H1 (cell line): Measurements from ENCODE around the gene SCAMP5. TPM values are rescaled to one million over a fixed set of nuclear protein-coding genes. Genes with fewer than 3 reads are reported as not detected.

Experiments
- CTCF ChIA-PET: fragments of 300-600 bp; sonication (Branson Sonifier 250); formaldehyde crosslinking; loops from one replicate; lab custom pipeline; 2021; ENCODE audit not compliant: partially characterized antibody; lab: Charles Lee
- POLR2A ChIA-PET: fragments of 300-600 bp; sonication (Branson Sonifier 250); formaldehyde crosslinking; loops from one replicate; lab custom pipeline; 2021; ENCODE audit warnings: inconsistent platforms; ENCODE audit not compliant: partially characterized antibody; lab: Charles Lee
- DNase-seq, 2 experiments: peaks; one replicate each; pipeline versions ENCODE4 v3.0.0 to v3.0.0-alpha.2; 2010 to 2022; ENCODE audit warnings: low spot score in 2 of 2, low read depth in 1 of 2, mixed read lengths in 1 of 2
- FAIRE-seq: peaks from 2 replicates; lab custom pipeline; 2011; peaks lifted over from hg19 to GRCh38; lab: Jason Lieb, UNC
- H2AFZ ChIP-seq: 2 replicates; pipeline ENCODE4 v1.8.1; 2012; ENCODE audit warnings: low read length, inconsistent platforms
- H2AK5ac ChIP-seq: 2 replicates; pipeline ENCODE4 v1.6.1; 2013; ENCODE audit warnings: low read depth, low read length
- H2BK120ac ChIP-seq: replicated peaks from 2 replicates; pipeline ENCODE3; 2013; ENCODE audit warnings: low read depth, low read length, inconsistent platforms
- H2BK12ac ChIP-seq: 2 replicates; pipeline ENCODE4 v1.6.1; 2013; ENCODE audit warnings: low read depth, low read length
- H2BK15ac ChIP-seq: 2 replicates; pipeline ENCODE4 v1.6.1; 2013; ENCODE audit warnings: low read length
- H2BK20ac ChIP-seq: 2 replicates; pipeline ENCODE4 v1.6.1; 2013; ENCODE audit warnings: low read length
- H2BK5ac ChIP-seq: 2 replicates; pipeline ENCODE4 v1.6.1; 2013; ENCODE audit warnings: low read depth, low read length
- H3K14ac ChIP-seq: 2 replicates; pipeline ENCODE4 v1.6.1; 2013; ENCODE audit warnings: inconsistent platforms; ENCODE audit not compliant: insufficient read length
- H3K18ac ChIP-seq: 2 replicates; pipeline ENCODE4 v1.6.1; 2013; ENCODE audit warnings: low read length; ENCODE audit errors: extremely low read depth
- H3K23ac ChIP-seq: 2 replicates; pipeline ENCODE4 v1.6.1; 2013; ENCODE audit warnings: inconsistent platforms; ENCODE audit not compliant: insufficient read length
- H3K23me2 ChIP-seq: 2 replicates; pipeline ENCODE4 v1.6.1; 2013; ENCODE audit warnings: low read depth, low read length
- H3K27ac ChIP-seq: 2 replicates; pipeline ENCODE4 v1.6.1; 2011; ENCODE audit warnings: low read depth, low read length, inconsistent platforms
- H3K27me3 ChIP-seq, 4 experiments: replicated peaks in 1 of 4; 1 replicate in 1 of 4; 2 replicates in 3 of 4; pipeline versions ENCODE4 v1.6.1 to v1.8.1; 2011 to 2013; ENCODE audit warnings: low read length in 3 of 4, mild to moderate bottlenecking in 3 of 4, inconsistent platforms in 2 of 4, mixed read lengths in 2 of 4, moderate library complexity in 1 of 4; ENCODE audit not compliant: control insufficient read depth in 3 of 4, insufficient read depth in 3 of 4; ENCODE audit errors: extremely low read depth in 1 of 4
- H3K36me3 ChIP-seq, 4 experiments: 2 replicates each; pipeline versions ENCODE4 v1.6.1 to v1.8.1; 2011 to 2013; ENCODE audit warnings: mild to moderate bottlenecking in 4 of 4, low read length in 3 of 4, moderate library complexity in 2 of 4, control low read depth in 1 of 4, inconsistent platforms in 1 of 4; ENCODE audit not compliant: insufficient read depth in 4 of 4, control insufficient read depth in 2 of 4
- H3K4ac ChIP-seq: replicated peaks from 2 replicates; pipeline ENCODE3; 2013; ENCODE audit warnings: low read length, low read depth, mixed read lengths, inconsistent platforms; ENCODE audit not compliant: insufficient read length
- H3K4me1 ChIP-seq, 4 experiments: replicated peaks in 1 of 4; 1 replicate in 1 of 4; 2 replicates in 3 of 4; pipeline versions ENCODE4 v1.6.1 to v1.8.1; 2011 to 2013; ENCODE audit warnings: low read length in 3 of 4, inconsistent platforms in 2 of 4, mixed read lengths in 1 of 4; ENCODE audit not compliant: insufficient read depth in 4 of 4, control insufficient read depth in 3 of 4
- H3K4me2 ChIP-seq, 2 experiments: 2 replicates each; pipeline versions ENCODE4 v1.6.1 to v1.8.1; 2011 to 2013; ENCODE audit warnings: low read depth in 2 of 2, low read length in 2 of 2, control low read depth in 1 of 2, inconsistent platforms in 1 of 2, mild to moderate bottlenecking in 1 of 2; ENCODE audit not compliant: insufficient read depth in 1 of 2
- H3K4me3 ChIP-seq, 4 experiments: fragments of 200-600, 300-600 bp in 1 of 4; sonication (generic), shearing (Covaris generic), sonication (Bioruptor Twin) in 1 of 4; 2 replicates each; pipeline versions ENCODE4 v1.5.1 to v1.8.1; 2011 to 2016; ENCODE audit warnings: low read length in 4 of 4, low read depth in 3 of 4, control low read depth in 2 of 4, inconsistent platforms in 2 of 4, mild to moderate bottlenecking in 2 of 4, mixed read lengths in 1 of 4, moderate library complexity in 1 of 4; ENCODE audit not compliant: insufficient read depth in 2 of 4; ENCODE audit errors: extremely low read depth in 1 of 4
- H3K56ac ChIP-seq: replicated peaks from 2 replicates; pipeline ENCODE3; 2013; ENCODE audit warnings: low read depth, mild to moderate bottlenecking, mixed read lengths, low read length, inconsistent platforms; ENCODE audit not compliant: insufficient read length
- H3K79me1 ChIP-seq: 2 replicates; pipeline ENCODE4 v1.6.1; 2013; ENCODE audit warnings: low read depth, low read length, control low read depth
- H3K79me2 ChIP-seq, 2 experiments: 2 replicates each; pipeline versions ENCODE4 v1.6.1 to v1.8.1; 2012 to 2013; ENCODE audit warnings: low read length in 2 of 2, mild to moderate bottlenecking in 2 of 2, inconsistent platforms in 1 of 2; ENCODE audit not compliant: insufficient read depth in 2 of 2, control insufficient read depth in 1 of 2
- H3K9ac ChIP-seq, 4 experiments: replicated peaks in 1 of 4; 1 replicate in 1 of 4; 2 replicates in 3 of 4; pipeline versions ENCODE4 v1.6.1 to v1.8.1; 2011 to 2013; ENCODE audit warnings: low read depth in 3 of 4, low read length in 3 of 4, control low read depth in 2 of 4, mild to moderate bottlenecking in 2 of 4, moderate library complexity in 2 of 4, inconsistent platforms in 1 of 4; ENCODE audit errors: extremely low read depth in 1 of 4
- H3K9me3 ChIP-seq, 2 experiments: 2 replicates each; pipeline versions ENCODE4 v1.6.1 to v1.8.1; 2012 to 2013; ENCODE audit warnings: mild to moderate bottlenecking in 2 of 2, moderate library complexity in 2 of 2, control low read depth in 1 of 2, inconsistent platforms in 1 of 2, low read depth in 1 of 2, low read length in 1 of 2, mixed read lengths in 1 of 2; ENCODE audit not compliant: insufficient read depth in 2 of 2
- H4K20me1 ChIP-seq, 2 experiments: replicated peaks in 1 of 2; 2 replicates each; pipeline versions ENCODE3 to v1.8.1; 2011 to 2013; ENCODE audit warnings: inconsistent platforms in 2 of 2, low read length in 2 of 2, mild to moderate bottlenecking in 1 of 2; ENCODE audit not compliant: insufficient read depth in 2 of 2, control insufficient read depth in 1 of 2
- H4K5ac ChIP-seq: 2 replicates; pipeline ENCODE4 v1.6.1; 2013; ENCODE audit warnings: low read length, low read depth, mixed read lengths, inconsistent platforms; ENCODE audit not compliant: insufficient read length
- H4K8ac ChIP-seq: 2 replicates; pipeline ENCODE4 v1.8.0; 2013; ENCODE audit warnings: mild to moderate bottlenecking, moderate library complexity, low read length, inconsistent platforms; ENCODE audit not compliant: insufficient read depth; ENCODE audit errors: extremely low read depth
- H4K91ac ChIP-seq: replicated peaks from 2 replicates; pipeline ENCODE3; 2013; ENCODE audit warnings: low read length, mixed read lengths, inconsistent platforms; ENCODE audit not compliant: insufficient read length
- MAFK ChIP-seq: IDR thresholded peaks from 2 replicates; pipeline ENCODE4 v1.6.1; 2012; ENCODE audit warnings: low read depth, mild to moderate bottlenecking, improper control_type of control experiment, low read length
- RXRA ChIP-seq: IDR thresholded peaks from 2 replicates; pipeline ENCODE4 v1.6.1; 2011; ENCODE audit warnings: low read depth, mild to moderate bottlenecking, low read length, moderate library complexity; ENCODE audit not compliant: insufficient read depth
- SP4 ChIP-seq: IDR thresholded peaks from 2 replicates; pipeline ENCODE4 v1.6.1; 2012; ENCODE audit warnings: low read length, inconsistent platforms
- WGBS, 2 experiments: shearing (Covaris generic) in 1 of 2; methylation state at CpG; one replicate each; pipeline versions ENCODE4 v1.1.6 to v1.1.7; 2013 to 2015; ENCODE audit warnings: low lambda C conversion rate in 2 of 2, mixed read lengths in 2 of 2, inconsistent platforms in 1 of 2, low coverage in 1 of 2, missing lambda C conversion rate in 1 of 2; ENCODE audit not compliant: insufficient replicate concordance in 2 of 2, insufficient coverage in 1 of 2, insufficient read length in 1 of 2; ENCODE audit errors: extremely low coverage in 1 of 2, missing lambda C conversion rate in 1 of 2; 5-methylcytosine and 5-hydroxymethylcytosine counted together
- polyA plus RNA-seq, 7 experiments: library from polyadenylated mRNA; depleted of rRNA in 3 of 7; stranded (reverse) in 5 of 7; unstranded in 2 of 7; fragments of >200 nt in 5 of 7; fragments of 200-250 nt in 2 of 7; gene quantifications; 1 replicate in 5 of 7; 2 replicates in 1 of 7; 4 replicates in 1 of 7; pipeline versions ENCODE4 v1.2.1 to v1.2.3, GENCODE V29; 2011 to 2013; ENCODE audit warnings: missing spikeins in 2 of 7, mixed read lengths in 2 of 7
- total RNA-seq: library from RNA; stranded (reverse); fragmentation: NEBNext Ultra II Directional; extraction: Animal tissue kit (Norgen Biotek cat#: 25700); gene quantifications from 2 replicates; pipeline ENCODE4 v1.2.1, GENCODE V29; 2021

The SCAMP5 gene
- total and polyA plus RNA-seq, 2 of the 8 experiments (the other 6 are each of a cell fraction or from before 2014, with no cell fraction given): 55.4 to 94.7 TPM

- Histone ChIP-seq H3K79me2 (peaks cover 0 to 9% of the 10 kb centered on the region in 2 experiments; a peak in 1 of 4 replicates), H3K23ac (no peak overlapping the region), H4K8ac (no peak overlapping the region), H3K27ac (no peak overlapping the region), H2AK5ac (no peak overlapping the region), H3K36me3 (no peaks in the 10 kb centered on the region), H3K18ac (no peak overlapping the region), H3K4me3 (no peak overlapping the region), H2BK5ac (no peak overlapping the region), H3K4ac (no peak overlapping the region), H3K4me1 (peaks cover 0 to 7% (median 4%) of the 10 kb centered on the region in 4 experiments; a peak in 6 of 7 replicates), H2BK12ac (no peak overlapping the region), H3K27me3 (peaks cover 0 to 3% (median 0%) of the 10 kb centered on the region in 4 experiments; a peak in 3 of 7 replicates), H2AFZ (no peak overlapping the region), H4K20me1 (peaks cover 0 to 4% of the 10 kb centered on the region in 2 experiments), H2BK20ac (no peak overlapping the region), H3K9ac (no peak overlapping the region), H2BK15ac (no peak overlapping the region), H3K79me1 (no peaks in the 10 kb centered on the region; the same call in 1 of the 2 replicates), H4K5ac (no peak overlapping the region), H4K91ac (no peak overlapping the region), H3K23me2 (peaks cover 9% of the 10 kb centered on the region), H3K56ac (no peak overlapping the region), H3K4me2 (no peak overlapping the region; a peak in 1 of 4 replicates), H3K9me3 (no peaks in the 10 kb centered on the region), H2BK120ac (no peak overlapping the region), H3K14ac (no peak overlapping the region)
- no peak for FAIRE-seq
- ChIA-PET POLR2A (interaction anchor here (1.7 to 2.2 kb wide), 2 partner anchors 21 to 56 kb away, joined by 5 to 6 read pairs; partner anchors contain the start of gene COX5A), CTCF (interaction anchor here (0.6 to 1.3 kb wide), 3 partner anchors 25 to 209 kb away, joined by 3 to 4 read pairs (median 3); no protein-coding TSS in a partner anchor)
- WGBS, 2 experiments: 86% methylated on average over 2 of the region's 2 CpGs; no CpG with 5 or more reads in 1 of the 2 experiments
- no peak for DNase-seq
- TF ChIP-seq MAFK (no peak), SP4 (no peak), RXRA (no peak)
These were observed 1.1 kb upstream of the SCAMP5 start for GRCh38 chr15:74994236-74994635.
